ENCODE measurements around the gene CD2AP.

Gene CD2AP

DNA sequence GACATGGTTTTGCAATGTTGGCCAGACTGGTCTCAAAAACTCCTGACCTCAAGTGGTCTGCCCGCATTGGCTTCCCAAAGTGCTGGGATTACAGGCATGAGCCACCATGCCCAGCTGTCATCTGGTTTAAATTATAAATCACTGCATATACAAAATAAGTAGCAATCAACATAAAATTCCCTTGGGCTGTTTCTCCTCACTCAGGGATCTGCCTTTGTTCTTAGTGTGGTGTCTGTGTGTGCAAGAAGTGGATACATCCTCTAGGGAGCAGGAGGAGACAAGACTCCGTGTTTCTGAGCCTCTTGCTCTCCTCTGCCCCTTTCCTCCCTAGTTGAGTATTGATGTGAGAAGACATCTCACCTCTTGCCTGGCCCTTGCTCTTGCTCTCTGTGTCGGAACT, 155.6 kb downstream of the CD2AP start:
- TF ChIP-seq, protein P1, sequence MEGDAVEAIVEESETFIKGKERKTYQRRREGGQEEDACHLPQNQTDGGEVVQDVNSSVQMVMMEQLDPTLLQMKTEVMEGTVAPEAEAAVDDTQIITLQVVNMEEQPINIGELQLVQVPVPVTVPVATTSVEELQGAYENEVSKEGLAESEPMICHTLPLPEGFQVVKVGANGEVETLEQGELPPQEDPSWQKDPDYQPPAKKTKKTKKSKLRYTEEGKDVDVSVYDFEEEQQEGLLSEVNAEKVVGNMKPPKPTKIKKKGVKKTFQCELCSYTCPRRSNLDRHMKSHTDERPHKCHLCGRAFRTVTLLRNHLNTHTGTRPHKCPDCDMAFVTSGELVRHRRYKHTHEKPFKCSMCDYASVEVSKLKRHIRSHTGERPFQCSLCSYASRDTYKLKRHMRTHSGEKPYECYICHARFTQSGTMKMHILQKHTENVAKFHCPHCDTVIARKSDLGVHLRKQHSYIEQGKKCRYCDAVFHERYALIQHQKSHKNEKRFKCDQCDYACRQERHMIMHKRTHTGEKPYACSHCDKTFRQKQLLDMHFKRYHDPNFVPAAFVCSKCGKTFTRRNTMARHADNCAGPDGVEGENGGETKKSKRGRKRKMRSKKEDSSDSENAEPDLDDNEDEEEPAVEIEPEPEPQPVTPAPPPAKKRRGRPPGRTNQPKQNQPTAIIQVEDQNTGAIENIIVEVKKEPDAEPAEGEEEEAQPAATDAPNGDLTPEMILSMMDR (IDR thresholded peaks at IDR 0.05) = no peak

DNA sequence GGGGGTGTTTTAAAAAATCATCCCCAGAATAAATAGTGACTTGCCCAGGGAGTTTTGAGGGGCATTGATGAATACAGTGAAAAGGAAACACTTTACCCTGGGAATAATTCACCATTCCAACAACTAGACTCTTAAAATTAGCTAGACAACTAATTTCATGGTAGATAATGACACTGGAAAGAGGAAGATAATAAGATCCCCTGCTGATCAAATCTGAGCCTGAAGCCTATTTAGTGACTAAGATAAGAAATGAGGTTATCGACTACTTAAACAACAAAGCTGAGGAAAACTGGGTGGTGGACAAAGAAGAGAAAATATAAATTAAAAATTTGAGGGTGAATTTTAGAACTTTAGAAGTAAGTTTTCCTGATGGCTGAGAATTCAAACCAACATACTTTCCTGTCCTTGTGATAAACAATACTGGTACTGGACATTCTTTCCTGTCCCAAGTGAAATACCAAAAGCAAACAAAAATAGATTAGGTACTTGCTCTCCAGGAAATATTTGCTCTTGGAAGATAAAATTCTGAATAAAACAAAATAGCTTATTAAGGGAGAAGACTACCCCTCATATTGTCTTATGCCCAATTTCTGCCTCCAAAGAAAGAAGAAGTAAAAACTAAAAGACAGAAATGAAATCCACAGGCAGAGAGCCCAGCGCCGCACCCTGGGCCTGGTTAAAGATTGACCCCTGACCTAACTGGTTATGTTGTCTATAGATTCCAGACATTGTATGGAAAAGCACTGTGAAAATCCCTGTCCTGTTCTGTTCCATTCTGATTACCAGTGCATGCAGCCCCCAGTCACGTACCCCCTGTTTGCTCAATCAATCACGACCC, 156.8 kb downstream of the CD2AP start:
- TF ChIP-seq, protein P1 (IDR thresholded peaks at IDR 0.05) = no peak

DNA sequence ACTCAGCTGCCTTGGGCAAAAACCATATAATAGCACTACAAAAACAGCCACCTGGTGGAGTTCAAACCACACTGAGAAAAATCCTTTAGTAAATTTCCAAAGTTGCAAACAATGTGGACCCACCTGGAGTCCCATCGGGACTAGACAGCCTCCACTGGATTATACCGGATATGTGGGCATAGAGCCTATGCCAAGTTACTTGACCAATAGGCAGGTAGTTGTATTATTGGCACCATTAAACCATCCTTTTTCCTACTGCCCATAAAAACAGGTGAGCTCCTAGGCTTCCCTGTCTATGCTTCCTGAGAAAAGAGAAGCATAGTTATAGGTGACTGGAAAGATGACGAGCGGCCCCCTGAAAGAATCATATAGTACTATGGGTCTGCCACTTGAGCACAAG, 169.1 kb downstream of the CD2AP start:
- TF ChIP-seq, protein P1 (IDR thresholded peaks at IDR 0.05) = no peak

DNA sequence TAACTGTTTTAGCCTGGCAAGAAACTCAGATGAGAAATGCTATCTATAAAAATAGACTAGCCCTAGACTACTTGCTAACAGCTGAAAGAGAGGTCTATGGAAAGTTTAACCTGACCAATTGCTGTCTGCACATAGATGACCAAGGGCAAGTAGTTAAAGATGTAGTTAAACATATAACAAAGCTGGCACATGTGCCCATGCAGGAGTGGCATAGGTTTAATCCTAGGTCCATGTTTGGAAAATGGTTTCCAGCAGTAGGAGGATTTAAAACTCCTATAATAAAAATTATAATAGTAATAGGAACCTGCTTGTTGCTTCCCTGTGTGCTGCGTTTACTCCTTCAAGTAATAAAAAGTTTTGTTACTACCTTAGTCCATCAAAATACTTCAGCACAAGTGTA, 169.6 kb downstream of the CD2AP start:
- TF ChIP-seq, protein P1 (IDR thresholded peaks at IDR 0.05) = no peak

DNA sequence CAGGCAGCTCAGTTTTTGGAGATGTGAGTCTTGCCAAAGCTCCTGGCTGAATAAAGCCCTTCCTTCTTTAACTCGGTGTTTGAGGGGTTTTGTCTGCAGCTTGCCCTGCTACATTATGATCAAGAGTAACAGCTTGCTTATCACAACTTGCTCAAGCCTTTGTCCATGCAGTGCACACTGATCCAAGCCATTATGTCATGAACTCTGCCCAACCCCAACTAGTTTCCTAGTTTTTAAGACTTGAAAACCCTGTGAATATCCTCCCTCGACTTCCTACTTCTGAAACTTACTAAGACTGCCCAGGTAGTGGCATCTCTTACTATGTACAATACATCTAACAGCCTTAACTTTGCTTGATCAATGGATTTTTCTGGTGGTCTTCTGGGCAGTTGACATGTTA, 170.4 kb downstream of the CD2AP start:
- TF ChIP-seq, protein P1 (IDR thresholded peaks at IDR 0.05) = no peak

DNA sequence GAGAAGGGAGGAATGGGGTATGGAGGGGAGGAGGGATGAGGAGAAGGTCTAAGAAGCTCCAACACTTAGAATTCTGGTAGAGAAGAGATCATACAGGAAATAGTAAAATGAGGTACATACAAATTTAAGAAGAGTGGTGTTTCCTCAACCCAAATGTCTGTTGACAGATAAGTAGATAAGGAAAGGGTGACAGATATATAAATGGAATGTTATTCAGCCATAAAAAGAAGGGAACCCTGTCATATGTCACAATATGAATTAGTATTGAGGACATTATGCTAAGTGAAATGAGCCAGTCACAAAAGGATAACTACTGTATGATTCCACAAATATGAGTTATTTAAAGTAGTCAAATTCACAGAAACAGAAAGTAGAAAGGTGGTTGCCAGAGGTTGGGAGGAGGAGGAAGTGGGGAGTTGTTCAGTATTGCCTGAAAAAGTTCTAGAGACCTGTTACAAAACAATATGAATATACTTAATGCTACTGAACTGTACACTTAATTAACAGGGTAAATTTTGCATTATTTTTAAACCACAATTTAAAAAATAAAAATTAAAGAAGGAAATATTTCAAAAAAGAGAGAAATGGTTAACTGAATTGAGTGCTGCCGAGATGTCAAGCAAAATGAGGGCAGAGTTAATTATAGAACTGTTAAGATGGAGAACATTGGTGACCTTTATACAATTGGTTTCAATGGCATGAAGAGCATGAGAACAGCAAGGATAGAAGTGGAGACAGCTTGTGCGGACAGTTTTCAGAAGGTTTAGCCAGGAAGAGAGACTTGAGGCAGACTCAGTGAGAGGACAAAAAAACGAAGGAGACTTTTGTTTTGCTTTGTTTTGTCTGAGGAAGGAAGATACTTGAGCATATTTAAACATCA, 173.2 kb downstream of the CD2AP start:
- TF ChIP-seq, protein P1 (IDR thresholded peaks at IDR 0.05) = no peak

DNA sequence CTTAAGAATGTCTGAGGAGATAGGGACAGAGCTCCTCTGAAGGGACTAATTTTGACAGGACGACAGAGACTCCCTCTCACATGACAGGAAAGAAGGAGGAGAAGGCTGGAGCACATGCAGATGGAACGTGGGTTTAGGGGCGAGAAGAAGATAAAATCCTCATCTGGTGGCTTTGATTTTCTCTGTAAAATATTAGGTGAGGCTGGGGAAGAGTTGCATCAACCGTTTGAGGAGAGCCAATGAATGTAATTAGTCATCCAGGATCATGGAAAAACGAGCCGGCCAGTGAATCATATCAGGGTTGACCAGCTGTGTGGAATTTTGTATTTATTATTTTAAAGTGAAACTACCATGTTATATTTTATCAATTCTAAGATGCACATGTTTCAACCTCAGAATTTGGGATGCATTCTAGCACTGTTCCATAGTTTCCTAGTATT, 173.9 kb downstream of the CD2AP start:
- TF ChIP-seq, protein P1 (IDR thresholded peaks at IDR 0.05) = no peak

All from LNCAP (cell line).